ENCODE data around the gene HAVCR2. TPM values are rescaled to one million over a fixed set of nuclear protein-coding genes. Genes with fewer than 3 reads are reported as not detected.

The HAVCR2 gene
- total and polyA plus RNA-seq, 4 donors: 2.3 to 21.6 (median 10.0) TPM

- 92 to 95% methylated on average over 6 of the region's 6 CpGs for WGBS, 2 donors
- no peak overlapping the region for H3K27ac ChIP-seq (ENCODE audit: low read depth in 1 of 2, low read length in 2 of 2)
- ATAC-seq (ENCODE audit: low FRiP score): no peak
- no peak for DNase-seq
- no peaks in the 10 kb centered on the region for H3K4me1 ChIP-seq (ENCODE audit: control insufficient read depth in 1 of 2, insufficient read depth in 2 of 2, low read length in 2 of 2)
- no peaks in the 10 kb centered on the region for H3K36me3 ChIP-seq (ENCODE audit: control insufficient read depth in 1 of 2, insufficient read depth in 2 of 2, low read length in 1 of 2)
- H3K4me3 ChIP-seq (ENCODE audit: low read length in 2 of 2): no peak overlapping the region
- no peaks in the 10 kb centered on the region for H3K27me3 ChIP-seq (ENCODE audit: control insufficient read depth in 1 of 2, insufficient read depth in 2 of 2, low read length in 1 of 2)
- intact Hi-C loops (cut with DNase I): no loop called here
- H3K9me3 ChIP-seq (ENCODE audit: control insufficient read depth, low read length): no peaks in the 10 kb centered on the region
Measured at GRCh38 chr5:157137691-157138090, 28.8 kb upstream of the HAVCR2 start.

- Histone ChIP-seq H3K4me1 (ENCODE audit: control insufficient read depth in 1 of 2, insufficient read depth in 2 of 2, low read length in 2 of 2) (no peaks in the 10 kb centered on the region), H3K36me3 (ENCODE audit: control insufficient read depth in 1 of 2, insufficient read depth in 2 of 2, low read length in 1 of 2) (no peaks in the 10 kb centered on the region), H3K27ac (ENCODE audit: low read depth in 1 of 2, low read length in 2 of 2) (no peak overlapping the region), H3K4me3 (ENCODE audit: low read length in 2 of 2) (no peak overlapping the region), H3K27me3 (ENCODE audit: control insufficient read depth in 1 of 2, insufficient read depth in 2 of 2, low read length in 1 of 2) (no peaks in the 10 kb centered on the region), H3K9me3 (ENCODE audit: control insufficient read depth, low read length) (no peaks in the 10 kb centered on the region)
- intact Hi-C loops (cut with DNase I): no loop called here
- ATAC-seq (ENCODE audit: low FRiP score) (no peak), DNase-seq (no peak)
- 6 to 20% methylated on average over 1 of the region's 1 CpG for WGBS, 2 donors
Measured at GRCh38 chr5:157132281-157132612, 23.4 kb upstream of the HAVCR2 start.

GRCh38 chr5:157130925-157131324 is 22.1 kb upstream of the HAVCR2 start:
- WGBS, 2 donors: 78 to 79% methylated on average over 7 of the region's 7 CpGs
- Histone ChIP-seq H3K9me3 (ENCODE audit: control insufficient read depth, low read length) (no peaks in the 10 kb centered on the region), H3K27me3 (ENCODE audit: control insufficient read depth in 1 of 2, insufficient read depth in 2 of 2, low read length in 1 of 2) (no peaks in the 10 kb centered on the region), H3K4me1 (ENCODE audit: control insufficient read depth in 1 of 2, insufficient read depth in 2 of 2, low read length in 2 of 2) (no peaks in the 10 kb centered on the region), H3K4me3 (ENCODE audit: low read length in 2 of 2) (no peak overlapping the region), H3K36me3 (ENCODE audit: control insufficient read depth in 1 of 2, insufficient read depth in 2 of 2, low read length in 1 of 2) (no peaks in the 10 kb centered on the region), H3K27ac (ENCODE audit: low read depth in 1 of 2, low read length in 2 of 2) (no peak overlapping the region)
- intact Hi-C loops (cut with DNase I): no loop called here
- ATAC-seq (ENCODE audit: low FRiP score) (no peak), DNase-seq (no peak)

- no peak overlapping the region for H3K27ac ChIP-seq (ENCODE audit: low read depth in 1 of 2, low read length in 2 of 2)
- peaks cover 2% of the 10 kb centered on the region for H3K9me3 ChIP-seq (ENCODE audit: control insufficient read depth, low read length)
- H3K27me3 ChIP-seq (ENCODE audit: control insufficient read depth in 1 of 2, insufficient read depth in 2 of 2, low read length in 1 of 2): no peaks in the 10 kb centered on the region
- ATAC-seq (ENCODE audit: low FRiP score): no peak
- intact Hi-C loops (cut with DNase I): no loop called here
- no peak for DNase-seq
- H3K4me3 ChIP-seq (ENCODE audit: low read length in 2 of 2): no peak overlapping the region
- H3K36me3 ChIP-seq (ENCODE audit: control insufficient read depth in 1 of 2, insufficient read depth in 2 of 2, low read length in 1 of 2): no peaks in the 10 kb centered on the region
- no peaks in the 10 kb centered on the region for H3K4me1 ChIP-seq (ENCODE audit: control insufficient read depth in 1 of 2, insufficient read depth in 2 of 2, low read length in 2 of 2)
Measured at GRCh38 chr5:157121709-157122108, 12.9 kb upstream of the HAVCR2 start.

- Histone ChIP-seq H3K27ac (ENCODE audit: low read depth in 1 of 2, low read length in 2 of 2) (no peak overlapping the region), H3K4me1 (ENCODE audit: control insufficient read depth in 1 of 2, insufficient read depth in 2 of 2, low read length in 2 of 2) (no peaks in the 10 kb centered on the region), H3K36me3 (ENCODE audit: control insufficient read depth in 1 of 2, insufficient read depth in 2 of 2, low read length in 1 of 2) (no peaks in the 10 kb centered on the region), H3K4me3 (ENCODE audit: low read length in 2 of 2) (no peak overlapping the region), H3K9me3 (ENCODE audit: control insufficient read depth, low read length) (peaks cover 2% of the 10 kb centered on the region), H3K27me3 (ENCODE audit: control insufficient read depth in 1 of 2, insufficient read depth in 2 of 2, low read length in 1 of 2) (no peaks in the 10 kb centered on the region)
- intact Hi-C loops (cut with DNase I): no loop called here
- ATAC-seq (ENCODE audit: low FRiP score): no peak
- 77 to 80% methylated on average over 1 of the region's 1 CpG for WGBS, 2 donors
- DNase-seq: no peak
Measured at GRCh38 chr5:157120102-157120501, 11.3 kb upstream of the HAVCR2 start.

- WGBS, 2 donors: 76 to 82% methylated on average over 6 of the region's 6 CpGs
- intact Hi-C loops (cut with DNase I): no loop called here
- DNase-seq (no peak), ATAC-seq (ENCODE audit: low FRiP score) (no peak)
- Histone ChIP-seq H3K27me3 (ENCODE audit: control insufficient read depth in 1 of 2, insufficient read depth in 2 of 2, low read length in 1 of 2) (no peaks in the 10 kb centered on the region), H3K36me3 (ENCODE audit: control insufficient read depth in 1 of 2, insufficient read depth in 2 of 2, low read length in 1 of 2) (no peaks in the 10 kb centered on the region), H3K9me3 (ENCODE audit: control insufficient read depth, low read length) (peaks cover 2% of the 10 kb centered on the region), H3K4me1 (ENCODE audit: control insufficient read depth in 1 of 2, insufficient read depth in 2 of 2, low read length in 2 of 2) (no peaks in the 10 kb centered on the region), H3K4me3 (ENCODE audit: low read length in 2 of 2) (no peak overlapping the region), H3K27ac (ENCODE audit: low read depth in 1 of 2, low read length in 2 of 2) (no peak overlapping the region)
Measured at GRCh38 chr5:157116483-157116954, 7.7 kb upstream of the HAVCR2 start.

GRCh38 chr5:157115502-157115901 is 6.7 kb upstream of the HAVCR2 start:
- DNase-seq: no peak
- WGBS, 2 donors: 27 to 57% methylated on average over 1 of the region's 1 CpG
- no peak for ATAC-seq (ENCODE audit: low FRiP score)
- Histone ChIP-seq H3K9me3 (ENCODE audit: control insufficient read depth, low read length) (no peaks in the 10 kb centered on the region), H3K4me1 (ENCODE audit: control insufficient read depth in 1 of 2, insufficient read depth in 2 of 2, low read length in 2 of 2) (no peaks in the 10 kb centered on the region), H3K27me3 (ENCODE audit: control insufficient read depth in 1 of 2, insufficient read depth in 2 of 2, low read length in 1 of 2) (no peaks in the 10 kb centered on the region), H3K36me3 (ENCODE audit: control insufficient read depth in 1 of 2, insufficient read depth in 2 of 2, low read length in 1 of 2) (no peaks in the 10 kb centered on the region), H3K4me3 (ENCODE audit: low read length in 2 of 2) (no peak overlapping the region), H3K27ac (ENCODE audit: low read depth in 1 of 2, low read length in 2 of 2) (no peak overlapping the region)
- intact Hi-C loops (cut with DNase I): no loop called here

- no peak for ATAC-seq (ENCODE audit: low FRiP score)
- DNase-seq: no peak
- no peaks in the 10 kb centered on the region for H3K27me3 ChIP-seq (ENCODE audit: control insufficient read depth in 1 of 2, insufficient read depth in 2 of 2, low read length in 1 of 2)
- H3K4me1 ChIP-seq (ENCODE audit: control insufficient read depth in 1 of 2, insufficient read depth in 2 of 2, low read length in 2 of 2): no peaks in the 10 kb centered on the region
- no peaks in the 10 kb centered on the region for H3K36me3 ChIP-seq (ENCODE audit: control insufficient read depth in 1 of 2, insufficient read depth in 2 of 2, low read length in 1 of 2)
- intact Hi-C loops (cut with DNase I): no loop called here
- H3K4me3 ChIP-seq (ENCODE audit: low read length in 2 of 2): no peak overlapping the region
- no peaks in the 10 kb centered on the region for H3K9me3 ChIP-seq (ENCODE audit: control insufficient read depth, low read length)
- no peak overlapping the region for H3K27ac ChIP-seq (ENCODE audit: low read depth in 1 of 2, low read length in 2 of 2)
Measured at GRCh38 chr5:157115012-157115411, 6.2 kb upstream of the HAVCR2 start.

- ATAC-seq (ENCODE audit: low FRiP score) (no peak), DNase-seq (no peak)
- no peaks in the 10 kb centered on the region for H3K36me3 ChIP-seq (ENCODE audit: control insufficient read depth in 1 of 2, insufficient read depth in 2 of 2, low read length in 1 of 2)
- no peaks in the 10 kb centered on the region for H3K9me3 ChIP-seq (ENCODE audit: control insufficient read depth, low read length)
- whole genome bisulfite sequencing, 2 donors: 54 to 65% methylated on average over 5 of the region's 5 CpGs
- no peak overlapping the region for H3K27ac ChIP-seq (ENCODE audit: low read depth in 1 of 2, low read length in 2 of 2)
- H3K4me1 ChIP-seq (ENCODE audit: control insufficient read depth in 1 of 2, insufficient read depth in 2 of 2, low read length in 2 of 2): no peaks in the 10 kb centered on the region
- no peak overlapping the region for H3K4me3 ChIP-seq (ENCODE audit: low read length in 2 of 2)
- no peaks in the 10 kb centered on the region for H3K27me3 ChIP-seq (ENCODE audit: control insufficient read depth in 1 of 2, insufficient read depth in 2 of 2, low read length in 1 of 2)
- intact Hi-C loops (cut with DNase I): no loop called here
Measured at GRCh38 chr5:157113002-157113401, 4.2 kb upstream of the HAVCR2 start.

Data from aorta (tissue), 5 donors.